Smooth muscle cell (in vitro differentiated cells): ENCODE measurements around the gene LTB. TPM values are rescaled to one million over a fixed set of nuclear protein-coding genes. Genes with fewer than 3 reads are reported as not detected.

Experiments used
- DNase-seq: peaks from one replicate; lab custom pipeline; 2025; ENCODE audit not compliant: unreplicated experiment; lab: John Stamatoyannopoulos, UW
- H2AFZ ChIP-seq: fragments of 200-600 bp; sonication (generic); 2 replicates; pipeline ENCODE4 v1.6.0; 2016; ENCODE audit warnings: antibody characterized with exemption, low read depth, mild to moderate bottlenecking
- H3F3A ChIP-seq: fragments of 200-600 bp; sonication (generic); 2 replicates; pipeline ENCODE4 v1.6.0; 2017; ENCODE audit warnings: antibody characterized with exemption, low read depth
- H3K27ac ChIP-seq: fragments of 200-600 bp; sonication (generic); 2 replicates; pipeline ENCODE4 v1.5.1; 2016; ENCODE audit warnings: low read depth, mild to moderate bottlenecking
- H3K27me3 ChIP-seq: fragments of 200-600 bp; sonication (generic); 2 replicates; pipeline ENCODE4 v1.6.1; 2016; ENCODE audit warnings: low read depth, mild to moderate bottlenecking
- H3K36me3 ChIP-seq: fragments of 200-600 bp; sonication (generic); 2 replicates; pipeline ENCODE4 v1.5.1; 2016; ENCODE audit warnings: low read depth
- H3K4me1 ChIP-seq: fragments of 200-600 bp; sonication (generic); 2 replicates; pipeline ENCODE4 v1.5.1; 2016; ENCODE audit warnings: low read depth
- H3K4me2 ChIP-seq: fragments of 200-600 bp; sonication (generic); 2 replicates; pipeline ENCODE4 v1.6.0; 2016; ENCODE audit warnings: mild to moderate bottlenecking
- H3K4me3 ChIP-seq: fragments of 200-600 bp; sonication (generic); 2 replicates; pipeline ENCODE4 v1.5.1; 2016; ENCODE audit warnings: mild to moderate bottlenecking
- H3K79me2 ChIP-seq: fragments of 200-600 bp; sonication (generic); 2 replicates; pipeline ENCODE4 v1.6.0; 2016; ENCODE audit warnings: low read depth, mild to moderate bottlenecking
- H3K9ac ChIP-seq: fragments of 200-600 bp; sonication (generic); 2 replicates; pipeline ENCODE4 v1.6.0; 2016; ENCODE audit warnings: low read depth
- H3K9me3 ChIP-seq: fragments of 200-600 bp; sonication (generic); replicated peaks from 2 replicates; pipeline ENCODE4 v1.5.1; 2016; ENCODE audit warnings: low read depth
- H4K20me1 ChIP-seq: fragments of 200-600 bp; sonication (generic); 2 replicates; pipeline ENCODE4 v1.6.0; 2016; ENCODE audit warnings: low read depth
- CTCF ChIP-seq: fragments of 200-600 bp; sonication (generic); IDR thresholded peaks from 2 replicates; pipeline ENCODE4 v1.5.1; 2017; ENCODE audit warnings: borderline replicate concordance, mild to moderate bottlenecking, antibody characterized with exemption; ENCODE audit not compliant: insufficient read depth, poor library complexity, severe bottlenecking
- WGBS: methylation state at CpG from one replicate; pipeline ENCODE4 v1.1.7; 2016; ENCODE audit warnings: low lambda C conversion rate; 5-methylcytosine and 5-hydroxymethylcytosine counted together
- polyA plus RNA-seq: library from polyadenylated mRNA; unstranded; fragments of >200 nt; fragmentation: Nextera tagmentation; extraction: Ambion mirVana; gene quantifications from 2 replicates; pipeline ENCODE4 v1.2.1, GENCODE V29; 2016
- total RNA-seq: library from RNA; depleted of rRNA; stranded (reverse); fragments of >200 nt; gene quantifications from 2 replicates; pipeline ENCODE4 v1.2.3, GENCODE V29; 2014

The LTB gene
- total and polyA plus RNA-seq, 2 experiments from 2014 or later, result 0.75 TPM; not detected in 1

- Histone ChIP-seq H3K27ac (no peak overlapping the region), H3K36me3 (peaks cover 27% of the 10 kb centered on the region)
- WGBS, result 98% methylated on average over 6 of the region's 6 CpGs
These were observed 48.2 kb downstream of the LTB start for GRCh38 chr6:31534011-31534410.

GRCh38 chr6:31533455-31533841 lies 48.8 kb downstream of the LTB start:
- Histone ChIP-seq H3K27me3 (no peaks in the 10 kb centered on the region), H3K4me3 (no peak overlapping the region), H3K9me3 (no peaks in the 10 kb centered on the region), H3K4me1 (no peaks in the 10 kb centered on the region), H3K27ac (no peak overlapping the region), H3K79me2 (peaks cover 32% of the 10 kb centered on the region), H2AFZ (no peak overlapping the region), H3F3A (peaks cover 32% of the 10 kb centered on the region), H4K20me1 (peaks cover 92% of the 10 kb centered on the region), H3K4me2 (no peak overlapping the region), H3K36me3 (peaks cover 27% of the 10 kb centered on the region), H3K9ac (no peak overlapping the region)
- DNase-seq, result no peak
- no peak for TF ChIP-seq CTCF
- 95% methylated on average over 1 of the region's 1 CpG for whole genome bisulfite sequencing

More at GRCh38 chr6:31534011-31534410, 48.2 kb downstream of the LTB start:
- Histone ChIP-seq H3F3A (peaks cover 35% of the 10 kb centered on the region), H3K27me3 (no peaks in the 10 kb centered on the region), H2AFZ (no peak overlapping the region), H4K20me1 (peaks cover 97% of the 10 kb centered on the region), H3K4me3 (no peak overlapping the region), H3K4me2 (no peak overlapping the region), H3K9me3 (no peaks in the 10 kb centered on the region), H3K79me2 (peaks cover 38% of the 10 kb centered on the region), H3K4me1 (peaks cover 3% of the 10 kb centered on the region), H3K9ac (no peak overlapping the region)
- no peak for DNase-seq
- TF ChIP-seq CTCF, result no peak

GRCh38 chr6:31532644-31533454 lies 49.4 kb downstream of the LTB start:
- peaks cover 26% of the 10 kb centered on the region for H3K79me2 ChIP-seq
- no peak overlapping the region for H2AFZ ChIP-seq
- H3K27ac ChIP-seq, result no peak overlapping the region
- no peaks in the 10 kb centered on the region for H3K9me3 ChIP-seq
- H3K36me3 ChIP-seq, result peaks cover 27% of the 10 kb centered on the region
- peaks cover 32% of the 10 kb centered on the region for H3F3A ChIP-seq
- WGBS, result 90% methylated on average over 9 of the region's 9 CpGs
- H3K27me3 ChIP-seq, result no peaks in the 10 kb centered on the region
- H3K4me3 ChIP-seq, result no peak overlapping the region
- H3K4me1 ChIP-seq, result no peaks in the 10 kb centered on the region
- TF ChIP-seq CTCF, result no peak
- H3K4me2 ChIP-seq, result no peak overlapping the region
- H4K20me1 ChIP-seq, result peaks cover 86% of the 10 kb centered on the region
- H3K9ac ChIP-seq, result no peak overlapping the region
- no peak for DNase-seq
